Subcutaneous adipose tissue (tissue), 4 donors: ENCODE measurements around the gene C4orf51. TPM values are rescaled to one million over a fixed set of nuclear protein-coding genes. Genes with fewer than 3 reads are reported as not detected.

ENCODE experiments used
- CTCF ChIP-seq: fragments of 450-650 bp; IDR thresholded peaks from one replicate; pipeline ENCODE4 v1.5.1; 2016; ENCODE audit warnings: low read depth, mild to moderate bottlenecking, control low read depth, antibody characterized with exemption, moderate library complexity
- total RNA-seq, 4 donors: library from RNA; depleted of rRNA; stranded (reverse); fragments of >200 nt; gene quantifications; one replicate each; pipeline ENCODE4 v1.1.0, GENCODE V29; 2016

Gene C4orf51
- total RNA-seq, 4 donors from 2014 or later, result not detected

GRCh38 chr4:145766273-145766672 lies 86.3 kb downstream of the C4orf51 start:
- no peak for TF ChIP-seq CTCF

- TF ChIP-seq CTCF, result no peak
Observed at GRCh38 chr4:145769450-145770037, 89.6 kb downstream of the C4orf51 start.

DNA sequence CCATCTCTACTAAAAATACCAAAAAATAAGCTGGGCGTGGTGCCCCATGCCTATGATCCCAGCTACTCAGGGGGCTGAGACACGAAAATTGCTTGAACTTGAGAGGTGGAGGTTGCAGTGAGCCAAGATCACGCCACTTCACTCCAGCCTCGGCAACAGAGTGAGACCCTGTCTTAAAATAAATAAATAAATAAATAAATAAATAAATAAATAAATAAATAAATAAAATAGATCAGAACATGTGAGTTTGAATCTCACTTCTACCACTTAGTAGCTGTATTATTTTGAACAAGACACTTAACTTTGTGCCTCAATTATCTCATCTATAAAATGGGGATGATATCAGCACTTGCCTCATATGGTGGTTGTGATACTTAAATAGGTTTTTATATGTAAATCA lies 90.2 kb downstream of the C4orf51 start:
- TF ChIP-seq CTCF, result no peak

DNA sequence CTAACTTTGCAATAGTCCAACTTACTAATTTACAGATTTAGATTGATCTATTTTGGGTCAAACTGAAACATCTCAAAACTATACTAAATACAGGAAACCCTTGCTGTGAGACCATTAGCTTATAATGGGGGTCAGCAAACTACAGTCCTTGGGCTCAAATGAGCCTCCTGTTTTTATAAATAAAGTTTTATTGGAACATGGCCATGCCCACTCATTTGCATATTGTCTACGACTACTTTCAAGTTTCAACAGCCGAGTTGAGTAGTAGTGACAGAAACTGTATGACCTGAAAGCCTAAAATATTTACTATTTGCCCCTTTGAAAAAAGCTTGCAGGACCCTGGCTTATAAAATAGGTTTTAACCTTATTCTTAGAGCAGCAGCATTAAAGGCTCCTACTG lies 92.4 kb downstream of the C4orf51 start:
- TF ChIP-seq CTCF, result no peak

DNA sequence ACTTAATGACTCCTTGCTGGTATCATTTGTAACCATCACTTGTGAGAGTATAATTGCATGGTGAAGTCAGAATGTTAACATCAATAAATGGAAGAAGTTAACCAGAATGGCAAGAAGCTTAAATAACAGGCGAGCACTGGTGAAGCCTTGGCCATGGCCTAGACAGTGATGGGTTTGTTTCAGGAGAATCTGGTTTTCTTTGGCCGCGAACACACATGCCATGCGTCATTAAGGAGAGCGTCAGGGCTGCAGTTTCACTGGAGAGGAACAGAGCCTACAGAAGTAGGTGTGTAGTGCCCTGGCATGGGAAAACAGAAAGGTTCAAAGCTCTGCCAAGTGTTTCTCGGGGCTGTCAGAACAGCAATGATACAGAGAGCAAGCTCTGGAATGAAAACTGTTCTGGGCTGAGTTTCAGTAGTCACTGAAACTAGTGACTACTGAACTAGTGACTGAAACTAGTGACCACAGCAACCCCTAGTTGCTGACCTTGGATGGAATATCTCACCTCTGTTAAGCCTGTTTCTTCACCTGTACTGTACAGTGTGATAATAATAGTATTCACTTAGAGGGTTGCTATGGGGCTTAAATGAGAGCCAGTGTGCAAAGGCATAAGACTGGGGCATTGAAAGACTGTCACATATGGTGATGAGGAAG lies 93.8 kb downstream of the C4orf51 start:
- no peak for TF ChIP-seq CTCF

- TF ChIP-seq CTCF, result no peak
Observed at GRCh38 chr4:145774473-145774872, 94.5 kb downstream of the C4orf51 start.

DNA sequence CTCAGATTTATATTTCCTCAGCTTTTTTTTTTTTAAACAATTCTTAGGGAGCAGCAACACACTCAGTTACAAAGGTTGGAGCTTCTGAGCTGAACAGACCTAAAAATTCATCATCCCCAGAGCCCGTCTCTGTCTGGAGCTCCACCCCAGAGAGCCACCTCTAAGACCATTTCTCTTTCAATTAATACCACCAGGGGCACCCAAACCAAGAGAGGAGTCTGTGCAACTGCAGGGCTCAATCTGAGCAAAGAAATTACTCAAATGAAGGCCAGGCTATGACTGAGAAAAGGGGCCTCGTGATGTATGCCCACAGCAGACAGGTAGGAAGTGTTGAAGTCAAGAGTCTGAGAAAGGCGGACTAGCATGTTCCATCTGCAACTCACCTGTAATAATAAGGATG lies 95.5 kb downstream of the C4orf51 start:
- no peak for TF ChIP-seq CTCF
